Activated naive CD8-positive, alpha-beta T cell treated with anti-CD3 and anti-CD28 coated beads for 36 hours (primary cell): Measurements from ENCODE around the gene EIF2S2. TPM values are rescaled to one million over a fixed set of nuclear protein-coding genes. Genes with fewer than 3 reads are reported as not detected.

Source experiments
- DNase-seq: peaks from one replicate; pipeline ENCODE4 v3.0.0; 2021
- H3K27ac Mint-ChIP-seq: one replicate; pipeline ENCODE4 v1.8.0; 2022; ENCODE audit warnings: mild to moderate bottlenecking, moderate library complexity, mixed read lengths
- H3K27me3 Mint-ChIP-seq: one replicate; pipeline ENCODE4 v1.8.0; 2022; ENCODE audit warnings: mild to moderate bottlenecking, mixed read lengths
- H3K36me3 Mint-ChIP-seq: one replicate; pipeline ENCODE4 v1.8.0; 2021; ENCODE audit warnings: mild to moderate bottlenecking, mixed read lengths
- H3K4me1 Mint-ChIP-seq: one replicate; pipeline ENCODE4 v1.8.0; 2021; ENCODE audit warnings: mixed read lengths
- H3K4me3 Mint-ChIP-seq: one replicate; pipeline ENCODE4 v1.8.0; 2022; ENCODE audit warnings: mild to moderate bottlenecking, moderate library complexity, mixed read lengths
- H3K9me3 Mint-ChIP-seq: one replicate; pipeline ENCODE4 v1.8.0; 2022; ENCODE audit warnings: mixed read lengths
- total RNA-seq, 2 experiments: library from RNA; stranded (reverse); gene quantifications; one replicate each; pipeline ENCODE4 v1.2.3, GENCODE V29; 2021

EIF2S2 gene
- total RNA-seq, 2 experiments from 2014 or later = 177 to 179 TPM

GRCh38 chr20:34105978-34106675, 5.9 kb downstream of the EIF2S2 start:
- H3K4me3 Mint-ChIP-seq = peak overlapping the region; percentile 22

GRCh38 chr20:34104059-34104458, 8.0 kb downstream of the EIF2S2 start:
- H3K4me1 Mint-ChIP-seq = peaks cover 66% of the 10 kb centered on the region
- no peak overlapping the region for H3K4me3 Mint-ChIP-seq
- no peaks in the 10 kb centered on the region for H3K9me3 Mint-ChIP-seq
- H3K27me3 Mint-ChIP-seq = no peaks in the 10 kb centered on the region
- H3K27ac Mint-ChIP-seq = peak overlapping the region; percentile 4
- no peak for DNase-seq
- H3K36me3 Mint-ChIP-seq = peaks cover 75% of the 10 kb centered on the region

More at GRCh38 chr20:34105978-34106675, 5.9 kb downstream of the EIF2S2 start:
- Mint-ChIP-seq H3K9me3 (no peaks in the 10 kb centered on the region), H3K27me3 (no peaks in the 10 kb centered on the region), H3K36me3 (peaks cover 80% of the 10 kb centered on the region), H3K4me1 (peaks cover 70% of the 10 kb centered on the region), H3K27ac (peak overlapping the region; percentile 75)
- no peak for DNase-seq

GRCh38 chr20:34102342-34102741, 9.7 kb downstream of the EIF2S2 start:
- Mint-ChIP-seq H3K27me3 (no peaks in the 10 kb centered on the region), H3K4me3 (no peak overlapping the region), H3K27ac (peak overlapping the region; percentile 54), H3K4me1 (peaks cover 53% of the 10 kb centered on the region), H3K9me3 (no peaks in the 10 kb centered on the region), H3K36me3 (peaks cover 67% of the 10 kb centered on the region)
- DNase-seq = no peak

GRCh38 chr20:34100576-34100975, 11.5 kb downstream of the EIF2S2 start:
- Mint-ChIP-seq H3K27me3 (no peaks in the 10 kb centered on the region), H3K27ac (peak overlapping the region; percentile 51), H3K4me1 (peaks cover 37% of the 10 kb centered on the region), H3K4me3 (no peak overlapping the region), H3K36me3 (peaks cover 69% of the 10 kb centered on the region), H3K9me3 (no peaks in the 10 kb centered on the region)
- no peak for DNase-seq

- Mint-ChIP-seq H3K36me3 (peaks cover 60% of the 10 kb centered on the region), H3K27ac (peak overlapping the region; percentile 12), H3K27me3 (no peaks in the 10 kb centered on the region), H3K4me3 (no peak overlapping the region), H3K9me3 (no peaks in the 10 kb centered on the region), H3K4me1 (peaks cover 29% of the 10 kb centered on the region)
- no peak for DNase-seq
These were observed 12.4 kb downstream of the EIF2S2 start for GRCh38 chr20:34099675-34100074.

- H3K36me3 Mint-ChIP-seq = peaks cover 58% of the 10 kb centered on the region
- H3K4me3 Mint-ChIP-seq = no peak overlapping the region
These were observed 13.5 kb downstream of the EIF2S2 start for GRCh38 chr20:34098570-34098969.

GRCh38 chr20:34096699-34097444, 15.2 kb downstream of the EIF2S2 start:
- H3K4me3 Mint-ChIP-seq = no peak overlapping the region
- DNase-seq = no peak
- peak overlapping the region; percentile 48 for H3K27ac Mint-ChIP-seq
- no peaks in the 10 kb centered on the region for H3K27me3 Mint-ChIP-seq
- H3K4me1 Mint-ChIP-seq = peaks cover 14% of the 10 kb centered on the region
- H3K9me3 Mint-ChIP-seq = no peaks in the 10 kb centered on the region
- peaks cover 54% of the 10 kb centered on the region for H3K36me3 Mint-ChIP-seq

More at GRCh38 chr20:34098570-34098969, 13.5 kb downstream of the EIF2S2 start:
- Mint-ChIP-seq H3K9me3 (no peaks in the 10 kb centered on the region), H3K27me3 (no peaks in the 10 kb centered on the region), H3K27ac (no peak overlapping the region), H3K4me1 (peaks cover 28% of the 10 kb centered on the region)
- no peak for DNase-seq

- H3K27me3 Mint-ChIP-seq = no peaks in the 10 kb centered on the region
- no peaks in the 10 kb centered on the region for H3K9me3 Mint-ChIP-seq
- H3K4me1 Mint-ChIP-seq = peaks cover 14% of the 10 kb centered on the region
- no peak overlapping the region for H3K27ac Mint-ChIP-seq
- DNase-seq = no peak
- peaks cover 55% of the 10 kb centered on the region for H3K36me3 Mint-ChIP-seq
- no peak overlapping the region for H3K4me3 Mint-ChIP-seq
These were observed 16.2 kb downstream of the EIF2S2 start for GRCh38 chr20:34095825-34096224.

- H3K9me3 Mint-ChIP-seq = no peaks in the 10 kb centered on the region
- peaks cover 50% of the 10 kb centered on the region for H3K36me3 Mint-ChIP-seq
- peaks cover 8% of the 10 kb centered on the region for H3K4me1 Mint-ChIP-seq
- H3K4me3 Mint-ChIP-seq = no peak overlapping the region
- H3K27me3 Mint-ChIP-seq = no peaks in the 10 kb centered on the region
- no peak for DNase-seq
- peak overlapping the region; percentile 0 for H3K27ac Mint-ChIP-seq
These were observed 18.1 kb downstream of the EIF2S2 start for GRCh38 chr20:34093895-34094294.

- Mint-ChIP-seq H3K27ac (no peak overlapping the region), H3K9me3 (no peaks in the 10 kb centered on the region), H3K27me3 (no peaks in the 10 kb centered on the region), H3K36me3 (peaks cover 49% of the 10 kb centered on the region), H3K4me1 (peaks cover 13% of the 10 kb centered on the region), H3K4me3 (no peak overlapping the region)
- DNase-seq = no peak
These were observed 20.3 kb downstream of the EIF2S2 start for GRCh38 chr20:34091637-34092200.

- Mint-ChIP-seq H3K36me3 (peaks cover 44% of the 10 kb centered on the region), H3K9me3 (no peaks in the 10 kb centered on the region), H3K27me3 (no peaks in the 10 kb centered on the region), H3K4me3 (no peak overlapping the region), H3K4me1 (peaks cover 13% of the 10 kb centered on the region), H3K27ac (peak overlapping the region; percentile 66)
- DNase-seq = no peak
These were observed 21.4 kb downstream of the EIF2S2 start for GRCh38 chr20:34090645-34091044.

GRCh38 chr20:34089655-34090345, 22.2 kb downstream of the EIF2S2 start:
- H3K27ac Mint-ChIP-seq = peak overlapping the region; percentile 29
- DNase-seq = no peak
- no peaks in the 10 kb centered on the region for H3K9me3 Mint-ChIP-seq
- H3K36me3 Mint-ChIP-seq = peaks cover 49% of the 10 kb centered on the region
- no peak overlapping the region for H3K4me3 Mint-ChIP-seq
- H3K4me1 Mint-ChIP-seq = peaks cover 13% of the 10 kb centered on the region
- H3K27me3 Mint-ChIP-seq = no peaks in the 10 kb centered on the region

- H3K4me3 Mint-ChIP-seq = no peak overlapping the region
- peaks cover 53% of the 10 kb centered on the region for H3K36me3 Mint-ChIP-seq
- no peaks in the 10 kb centered on the region for H3K27me3 Mint-ChIP-seq
- H3K9me3 Mint-ChIP-seq = no peaks in the 10 kb centered on the region
- no peak for DNase-seq
- H3K4me1 Mint-ChIP-seq = peaks cover 14% of the 10 kb centered on the region
- peak overlapping the region; percentile 49 for H3K27ac Mint-ChIP-seq
These were observed 22.9 kb downstream of the EIF2S2 start for GRCh38 chr20:34089175-34089479.

- Mint-ChIP-seq H3K9me3 (no peaks in the 10 kb centered on the region), H3K4me1 (peaks cover 11% of the 10 kb centered on the region), H3K27ac (peak overlapping the region; percentile 49), H3K4me3 (no peak overlapping the region), H3K36me3 (peaks cover 51% of the 10 kb centered on the region), H3K27me3 (no peaks in the 10 kb centered on the region)
- no peak for DNase-seq
These were observed 23.5 kb downstream of the EIF2S2 start for GRCh38 chr20:34088305-34089174.
